NCI-H2227 (cell line): Measurements from ENCODE around the gene TBCC.
"Not testable (repeated sequence)": the region's sequence is repeated elsewhere in the genome, so short reads cannot be mapped to it uniquely, and the experiment has no call there.

ENCODE experiments used
- DNase-seq: peaks from one replicate; lab custom pipeline; 2025; ENCODE audit not compliant: unreplicated experiment; lab: John Stamatoyannopoulos, UW

Gene TBCC

DNA sequence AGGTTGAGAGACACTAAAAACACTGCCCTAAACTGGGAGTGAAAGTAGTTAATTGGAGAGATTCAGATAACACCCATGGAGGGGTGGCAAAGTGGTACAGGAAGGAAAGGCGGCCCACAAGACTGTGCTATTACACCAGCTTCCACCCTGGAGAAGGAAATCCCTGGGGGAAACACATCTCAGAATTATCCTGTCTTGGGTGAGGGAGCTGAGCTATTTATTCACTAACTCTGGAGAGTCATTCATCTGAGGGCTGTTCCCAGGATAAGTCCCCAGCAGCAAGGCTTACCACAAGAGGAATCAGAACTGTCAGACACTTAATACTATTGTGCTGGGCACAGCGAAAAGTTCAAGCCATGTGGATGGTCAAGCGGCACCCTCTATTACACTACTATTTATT lies 9.9 kb downstream of the TBCC start:
- no peak for DNase-seq

DNA sequence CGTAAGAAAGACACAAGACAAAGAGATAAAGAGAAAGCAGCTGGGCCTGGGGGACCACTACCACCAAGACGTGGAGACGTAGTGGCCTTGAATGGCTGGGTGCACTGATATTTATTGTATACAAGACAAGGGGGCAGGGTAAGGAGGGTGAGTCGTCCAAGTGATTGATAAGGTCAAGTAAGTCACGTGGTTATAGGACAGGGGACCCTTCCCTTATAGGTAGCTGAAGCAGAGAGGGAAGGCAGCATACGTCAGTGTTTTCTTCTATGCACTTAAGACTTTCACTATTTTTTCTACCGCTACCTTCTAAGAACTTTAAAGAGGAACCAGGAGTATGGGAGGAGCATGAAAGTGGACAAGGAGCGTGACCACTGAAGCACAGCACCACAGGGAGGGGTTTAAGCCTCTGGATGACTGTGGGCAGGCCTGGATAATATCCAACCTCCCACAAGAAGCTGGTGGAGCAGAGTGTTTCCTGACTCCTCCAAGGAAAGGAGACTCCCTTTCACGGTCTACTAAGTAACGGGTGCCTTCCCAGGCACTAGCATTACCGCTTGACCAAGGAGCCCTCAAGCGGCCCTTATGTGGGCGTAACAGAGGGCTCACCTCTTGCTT lies 11.9 kb downstream of the TBCC start:
- DNase-seq, result not testable (repeated sequence)

DNA sequence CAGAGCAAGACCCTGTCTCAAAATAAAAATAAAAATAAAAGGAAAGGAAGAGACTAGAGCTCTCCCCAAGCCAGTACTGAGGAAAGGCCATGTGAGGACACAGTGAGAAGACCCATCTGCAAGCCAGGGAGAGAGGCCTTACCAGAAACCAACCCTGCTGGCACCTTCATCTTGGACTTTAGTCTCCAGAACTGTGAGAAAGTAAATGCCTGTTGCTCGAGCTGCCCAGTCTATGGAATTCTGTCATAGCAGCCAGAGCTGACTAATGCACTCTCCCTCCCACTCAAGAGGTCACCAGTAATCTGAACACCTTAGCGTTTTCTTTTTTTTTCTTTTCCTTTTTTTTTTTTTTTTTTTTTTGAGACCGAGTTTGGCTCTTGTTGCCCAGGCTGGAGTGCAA lies 16.2 kb downstream of the TBCC start:
- no peak for DNase-seq

DNA sequence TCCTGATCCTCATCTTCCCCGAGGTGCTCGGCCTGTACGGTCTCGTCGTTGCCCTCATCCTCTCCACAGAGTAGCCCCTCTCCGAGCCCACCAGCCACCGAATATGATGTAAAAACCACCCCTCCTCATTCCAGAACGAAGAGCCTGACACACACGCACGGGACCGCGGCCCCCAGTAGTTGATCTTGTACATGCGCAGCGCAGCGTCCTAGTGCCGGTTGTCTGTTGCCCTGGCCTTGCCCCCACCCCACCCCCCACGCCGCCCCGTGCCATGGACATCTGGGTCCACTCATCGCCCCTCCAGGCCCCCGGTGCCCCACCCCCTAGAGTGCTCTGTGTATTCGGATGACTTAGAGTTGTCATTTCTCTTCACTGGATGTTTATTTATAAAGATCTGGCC lies 18.3 kb downstream of the TBCC start:
- no peak for DNase-seq

DNA sequence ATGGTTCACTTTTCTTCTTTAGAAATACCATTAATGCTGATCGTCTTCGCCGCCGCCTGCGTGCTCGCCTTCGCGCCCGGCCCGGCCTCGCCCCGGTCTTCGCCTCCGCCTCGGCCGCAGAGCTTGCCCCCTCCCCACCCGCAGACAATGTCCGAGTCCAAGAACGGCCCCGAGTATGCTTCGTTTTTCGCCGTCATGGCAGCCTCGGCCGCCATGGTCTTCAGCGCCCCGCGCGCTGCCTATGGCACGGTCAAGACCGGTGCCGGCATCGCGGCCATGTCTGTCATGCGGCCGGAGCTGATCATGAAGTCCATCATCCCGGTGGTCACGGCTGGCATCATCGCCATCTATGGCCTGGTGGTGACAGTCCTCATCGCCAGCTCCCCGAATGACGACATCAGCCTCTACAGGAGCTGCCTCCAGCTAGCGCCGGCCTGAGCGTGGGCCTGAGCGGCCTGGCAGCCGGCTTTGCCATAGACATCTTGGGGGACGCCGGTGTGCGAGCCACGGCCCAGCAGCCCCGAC lies 18.8 kb downstream of the TBCC start:
- DNase-seq, result no peak

DNA sequence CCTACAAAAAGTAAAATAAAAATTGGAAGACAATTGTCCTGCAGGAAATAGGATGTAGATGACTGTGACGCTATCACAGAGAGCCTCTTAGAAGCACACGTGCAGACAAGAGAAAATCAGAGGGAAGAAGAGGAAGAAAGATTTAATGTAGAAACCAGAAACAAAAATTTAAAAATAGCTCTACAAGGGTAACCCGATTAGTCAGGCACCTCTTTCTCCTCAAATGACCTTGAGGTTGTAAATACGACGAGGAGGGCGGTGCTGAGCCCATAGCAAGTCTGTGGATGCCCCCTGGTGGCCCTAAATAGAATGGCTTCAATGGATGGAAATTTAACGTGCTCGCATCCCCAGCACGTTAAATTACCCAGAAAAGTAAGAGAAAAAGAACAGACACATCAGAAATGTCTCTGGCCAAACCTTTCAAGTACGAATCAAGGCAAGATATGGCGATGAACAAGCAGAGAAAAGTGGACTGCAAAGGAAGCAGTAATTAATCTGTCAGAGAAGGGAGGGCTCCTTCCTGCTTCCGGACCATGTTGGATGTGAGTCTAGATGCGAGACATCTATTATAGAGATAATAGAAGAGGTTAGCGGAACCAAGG lies 19.3 kb downstream of the TBCC start:
- peak; percentile 69 for DNase-seq

DNA sequence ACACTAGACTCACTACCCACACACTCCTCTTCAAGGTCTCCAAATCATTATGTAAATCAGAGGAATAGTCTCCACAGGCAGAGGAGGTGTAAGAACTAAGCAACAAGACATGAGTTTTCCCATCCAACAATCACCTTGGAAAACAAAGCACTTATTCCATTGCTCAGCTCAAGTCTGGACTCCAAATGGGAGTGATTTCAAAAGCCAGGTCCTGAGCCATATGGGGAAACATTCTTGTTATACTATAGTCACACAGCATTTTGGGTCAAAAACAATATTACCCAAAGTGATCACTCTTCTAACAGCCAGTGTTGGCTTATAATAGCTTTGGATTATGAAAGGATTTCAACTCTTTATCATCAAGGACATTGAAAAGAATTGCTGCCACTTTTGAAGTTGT lies 19.9 kb downstream of the TBCC start:
- DNase-seq, result no peak

DNA sequence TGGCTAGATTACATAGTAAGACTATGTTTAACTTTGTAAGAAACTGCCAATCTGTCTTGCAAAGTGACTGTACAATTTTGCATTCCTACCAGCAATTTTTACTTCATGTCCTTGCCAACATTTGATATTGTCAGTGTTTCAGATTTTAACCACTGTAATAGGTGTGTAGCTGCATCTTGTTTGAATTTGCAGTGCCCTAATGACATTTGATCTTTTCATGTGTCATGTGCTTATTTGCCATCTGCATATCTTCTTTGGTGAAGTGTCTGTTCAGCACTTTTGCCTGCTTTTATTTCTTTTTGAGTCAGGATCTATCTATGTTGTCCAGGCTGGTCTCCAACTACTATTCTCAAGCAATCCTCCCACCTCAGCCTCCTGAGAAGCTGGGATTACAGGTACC lies 21.1 kb downstream of the TBCC start:
- DNase-seq, result no peak

DNA sequence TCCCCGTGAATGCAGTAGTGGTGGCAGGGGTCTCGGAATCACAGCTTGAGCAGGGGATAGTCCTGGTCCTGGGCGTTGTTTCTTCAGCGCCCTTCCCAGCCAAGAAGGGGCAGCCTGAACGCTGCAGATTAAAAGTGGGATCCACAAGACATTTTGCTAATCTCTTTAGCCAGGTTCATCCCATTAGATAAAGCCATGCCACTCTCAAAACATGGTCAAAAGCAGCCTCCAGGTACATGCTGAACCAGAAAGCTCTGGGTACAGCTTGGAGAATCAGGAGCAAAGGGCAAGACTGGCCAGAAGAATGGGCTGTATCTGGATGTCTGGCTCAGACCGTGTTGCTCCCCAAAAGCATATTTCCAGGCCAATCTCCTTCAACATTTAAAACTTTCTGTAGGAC lies 23.4 kb downstream of the TBCC start, which contains the start of gene PRPH2:
TSS of gene PRPH2 (minus strand) at position 101 of the 400 bp plus-strand sequence. CDS start 263 bp downstream, outside the sequence.
- no peak for DNase-seq

DNA sequence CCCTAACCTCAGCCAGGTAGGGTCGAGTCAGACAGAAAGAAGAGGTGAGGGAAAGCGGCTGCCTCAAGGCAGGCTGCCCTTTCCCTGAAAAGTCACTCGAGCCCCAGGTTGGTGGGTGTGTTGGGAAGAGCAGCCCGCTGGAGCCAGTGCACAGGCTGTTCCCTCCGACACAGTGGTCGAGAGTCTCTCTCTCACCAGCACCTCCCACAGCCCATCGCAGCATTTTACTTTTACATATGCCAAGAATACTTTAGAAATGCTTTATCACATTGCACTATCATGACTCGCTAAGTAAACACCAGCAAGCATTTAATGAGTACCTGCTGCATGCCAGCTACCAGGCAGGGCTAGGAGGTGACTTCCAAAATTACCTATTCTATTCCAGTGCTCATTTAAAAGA lies 25.2 kb downstream of the TBCC start:
- DNase-seq, result no peak

DNA sequence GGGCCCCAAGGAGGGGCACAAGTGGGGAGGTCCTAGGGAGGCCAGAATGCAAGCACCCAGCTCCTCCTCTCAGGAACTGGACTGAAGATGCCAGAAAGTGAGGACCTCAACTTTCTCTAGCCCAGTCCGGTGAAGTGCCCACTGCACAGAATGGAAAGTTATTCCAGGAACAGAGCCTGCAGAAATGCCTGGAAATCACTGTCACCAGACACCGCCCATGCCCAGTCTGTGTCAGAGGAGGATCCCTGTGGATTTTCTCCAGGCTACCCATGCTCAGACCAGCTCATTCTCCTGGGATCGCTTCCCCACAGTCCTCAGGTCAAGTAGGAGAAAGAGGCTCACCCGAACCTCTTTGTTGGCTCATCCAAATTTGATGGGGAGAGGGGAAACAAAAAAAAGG lies 30.0 kb downstream of the TBCC start:
- DNase-seq, result no peak

DNA sequence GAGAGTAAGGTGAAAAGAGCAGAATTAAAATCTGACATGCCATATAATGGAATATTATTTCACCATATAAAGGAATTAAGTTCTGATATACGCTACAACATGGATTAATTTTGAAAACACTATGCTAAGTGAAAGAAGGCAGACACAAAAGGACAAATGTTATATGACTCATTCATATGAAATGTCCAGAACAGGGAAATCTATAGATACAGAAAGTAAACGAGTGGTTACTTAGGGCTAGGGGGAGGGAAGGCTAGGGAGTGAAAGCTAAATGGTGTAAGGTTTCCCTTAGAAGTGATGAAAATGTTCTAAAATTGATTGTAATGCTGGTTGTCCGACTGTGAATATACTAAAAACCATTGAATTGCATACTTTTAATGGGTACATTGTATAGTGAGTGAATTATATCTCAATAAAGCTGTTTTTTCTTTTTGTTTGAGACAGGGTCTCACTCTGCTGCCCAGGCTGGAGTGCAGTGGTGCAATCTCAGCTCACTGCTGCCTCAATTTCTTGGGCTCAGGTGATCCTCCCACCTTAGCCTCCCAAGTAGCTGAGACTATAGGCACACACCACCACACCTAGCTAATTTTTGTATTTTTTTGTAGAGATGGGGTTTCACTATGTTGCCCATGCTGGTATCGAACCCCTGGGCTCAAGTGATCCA lies 31.7 kb downstream of the TBCC start:
- no peak for DNase-seq

DNA sequence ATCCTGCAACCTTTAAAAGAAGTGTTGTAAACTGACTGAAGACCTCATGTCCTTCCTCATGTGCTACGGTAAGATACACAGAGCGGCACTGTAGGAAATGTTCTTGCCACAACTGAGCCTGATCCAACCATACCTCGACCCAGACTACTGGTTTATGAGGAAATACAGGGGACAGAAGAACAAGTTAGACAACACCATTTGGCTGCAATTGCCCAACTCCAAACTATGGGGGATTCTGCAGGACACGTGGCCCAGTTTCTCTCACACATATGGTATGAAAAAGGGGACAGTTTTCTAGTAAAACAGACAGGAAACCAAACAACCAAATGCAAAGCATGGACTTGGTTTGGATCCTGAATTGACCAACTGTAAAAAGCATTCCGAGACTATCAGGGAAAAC lies 34.0 kb downstream of the TBCC start:
- no peak for DNase-seq

DNA sequence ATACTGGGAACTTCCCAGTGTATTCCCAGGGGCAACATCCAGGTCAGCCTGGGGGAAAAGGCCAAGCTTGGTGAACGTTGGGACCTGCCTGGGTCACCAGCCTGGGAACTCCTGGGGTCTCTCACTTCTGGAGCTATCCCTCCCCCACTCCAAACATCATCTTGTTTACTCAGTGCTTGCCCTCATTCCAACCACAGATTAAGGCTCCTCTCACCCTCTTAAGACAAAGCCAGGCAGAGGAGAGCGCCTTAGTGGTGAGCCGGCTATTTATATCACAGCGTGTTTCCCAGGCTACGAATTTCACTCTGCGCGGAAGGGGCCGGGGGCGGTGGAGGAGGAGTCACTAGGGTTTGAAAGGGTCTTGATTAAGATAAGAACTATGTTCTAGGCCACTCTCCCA lies 35.6 kb downstream of the TBCC start:
- peak; percentile 65 for DNase-seq

DNA sequence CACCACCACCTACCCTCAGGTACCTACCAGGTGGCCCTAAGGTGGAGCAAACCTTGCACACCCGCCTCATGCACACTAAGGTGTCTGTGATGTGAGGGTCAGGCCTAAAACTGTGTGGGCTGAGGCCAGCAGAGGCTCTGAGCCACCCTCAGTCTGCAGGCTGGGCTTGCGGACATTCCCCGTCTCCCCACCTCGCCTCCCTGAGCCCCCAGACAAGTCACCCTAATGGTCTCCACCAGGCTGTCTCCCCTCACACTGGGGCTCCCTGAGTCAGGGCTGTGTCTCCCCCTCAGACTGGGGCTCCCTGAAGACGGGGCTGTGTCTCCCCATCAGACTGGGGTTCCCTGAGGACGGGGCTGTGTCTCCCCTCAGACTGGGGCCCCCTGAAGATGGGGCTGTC lies 36.0 kb downstream of the TBCC start:
- no peak for DNase-seq

DNA sequence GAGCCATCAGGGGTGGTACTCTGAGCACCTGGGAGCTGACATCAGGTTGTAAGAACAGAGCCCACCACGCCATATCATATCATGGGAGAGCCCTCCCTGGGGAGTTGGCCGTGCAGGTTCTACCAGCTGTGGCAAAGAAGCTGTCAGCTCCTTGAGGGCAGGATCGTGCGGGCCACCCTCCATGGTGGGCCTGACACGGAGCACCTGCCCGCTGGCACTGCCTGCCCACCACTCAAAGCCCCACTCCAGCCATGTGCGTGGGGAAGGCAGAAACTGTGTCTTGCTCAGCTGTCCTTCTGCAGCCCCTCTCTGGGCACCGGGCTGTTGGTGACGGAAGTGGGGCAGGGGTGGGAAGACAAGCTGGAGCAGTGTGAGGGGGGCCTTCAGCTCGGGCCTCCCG lies 37.8 kb downstream of the TBCC start:
- no peak for DNase-seq

DNA sequence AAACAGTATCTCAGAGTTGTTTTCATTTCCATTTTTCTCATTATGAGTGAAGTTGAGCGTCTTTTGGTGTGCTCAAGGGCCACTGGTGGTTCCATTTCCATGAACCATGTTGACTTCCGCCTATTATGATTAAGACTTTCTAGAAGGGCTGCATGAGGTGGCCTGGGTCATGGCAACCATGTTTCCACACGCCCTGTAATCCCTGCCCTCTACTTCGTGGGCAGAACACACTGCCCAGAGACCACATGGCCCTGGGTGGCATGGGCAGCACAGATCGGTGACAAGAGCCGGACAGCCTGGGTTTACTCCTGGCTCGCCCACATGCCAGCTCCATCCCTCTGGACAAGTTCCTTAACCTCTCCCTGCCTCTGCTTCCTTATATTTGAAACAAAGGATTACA lies 38.3 kb downstream of the TBCC start:
- DNase-seq, result no peak

DNA sequence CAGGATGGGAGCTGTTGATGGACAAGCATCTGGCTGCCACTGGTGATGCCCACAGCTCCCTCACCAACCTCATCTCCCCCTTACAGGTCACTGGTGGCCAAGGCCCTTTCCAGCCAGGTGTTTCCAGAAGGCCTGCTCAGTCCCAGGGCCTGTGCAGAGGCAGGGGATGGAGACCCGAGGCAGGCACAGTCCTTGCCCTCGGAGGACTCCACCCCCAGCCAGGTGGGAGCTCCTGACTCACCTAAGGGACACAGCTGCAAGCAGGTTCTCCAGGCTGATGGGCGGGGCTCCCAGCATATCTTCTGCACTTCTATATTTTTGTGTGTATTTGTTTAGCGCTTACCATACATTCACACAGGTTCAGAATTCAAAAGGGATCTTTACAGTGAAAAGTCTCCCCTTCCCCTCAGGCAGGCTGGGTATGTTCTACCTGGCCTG lies 40.9 kb downstream of the TBCC start:
- DNase-seq, result no peak

DNA sequence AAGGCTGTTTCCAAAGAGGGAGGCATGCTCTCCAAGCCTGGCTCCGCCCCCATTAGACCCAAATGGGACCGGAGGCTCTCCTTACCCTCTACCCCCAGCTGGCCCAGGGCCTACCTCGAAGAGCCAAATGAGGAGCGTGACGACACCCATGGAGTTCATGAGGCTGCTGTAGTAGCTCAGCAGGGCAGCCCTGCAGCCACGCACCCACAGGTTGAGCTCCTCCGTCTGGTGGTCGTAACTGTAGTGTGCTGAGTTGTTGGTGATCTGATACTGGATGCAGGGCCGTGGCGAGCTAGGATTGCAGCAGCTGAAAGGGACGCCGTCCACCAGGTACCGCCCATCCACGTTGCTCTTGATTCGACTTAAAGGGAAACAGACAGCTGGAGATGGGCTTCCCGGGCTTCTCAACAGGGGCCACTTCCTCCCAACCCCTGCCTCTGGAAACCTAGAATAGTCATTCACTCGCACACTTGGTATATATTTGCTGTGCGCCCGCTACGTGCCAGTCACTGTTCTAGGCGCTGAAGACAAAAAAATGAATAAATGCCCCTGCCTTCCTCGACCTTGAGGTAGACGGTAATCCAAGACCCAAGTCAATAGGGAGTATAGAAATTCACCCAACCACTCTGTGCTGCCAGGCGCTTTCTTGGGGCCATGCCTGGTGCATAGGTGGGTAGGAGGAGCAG lies 41.5 kb downstream of the TBCC start:
- DNase-seq, result no peak

DNA sequence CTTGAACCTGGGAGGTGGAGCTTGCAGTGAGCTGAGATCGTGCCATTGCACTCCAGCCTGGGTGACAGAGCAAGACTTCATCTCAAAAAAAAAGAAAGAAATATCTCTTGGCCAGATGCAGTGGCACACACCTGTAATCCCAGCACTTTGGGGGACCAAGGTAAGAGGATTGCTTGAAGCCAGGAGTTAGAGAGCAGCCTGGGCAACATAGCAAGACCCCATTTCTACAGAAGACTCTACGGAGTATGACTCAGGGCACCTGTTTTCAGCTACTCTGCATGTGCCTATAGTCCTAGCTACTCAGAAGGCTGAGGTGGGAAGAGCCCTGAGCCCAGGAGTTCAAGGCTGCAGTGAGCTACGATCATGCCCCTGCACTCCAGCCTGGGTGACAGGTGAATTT lies 43.1 kb downstream of the TBCC start:
- DNase-seq, result not testable (repeated sequence)

DNA sequence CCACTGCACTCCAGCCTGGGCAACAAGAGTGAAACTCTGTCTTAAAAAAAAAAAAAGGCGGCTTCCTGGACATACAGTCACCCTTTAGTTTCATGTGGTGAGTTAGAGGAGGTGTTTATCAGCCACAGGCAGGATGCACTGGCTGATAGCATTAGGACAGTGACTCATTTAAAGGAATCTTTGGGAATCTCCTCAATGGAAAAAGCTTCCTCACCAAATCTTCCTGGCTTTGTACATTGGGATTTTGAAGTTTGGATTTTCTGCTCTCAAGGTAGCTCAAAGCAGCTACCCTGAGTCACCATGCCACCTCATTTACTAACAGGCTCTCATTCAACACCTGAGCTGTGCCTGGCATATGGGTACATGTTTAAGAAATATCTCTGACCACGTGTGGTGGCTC lies 43.7 kb downstream of the TBCC start:
- DNase-seq, result no peak

DNA sequence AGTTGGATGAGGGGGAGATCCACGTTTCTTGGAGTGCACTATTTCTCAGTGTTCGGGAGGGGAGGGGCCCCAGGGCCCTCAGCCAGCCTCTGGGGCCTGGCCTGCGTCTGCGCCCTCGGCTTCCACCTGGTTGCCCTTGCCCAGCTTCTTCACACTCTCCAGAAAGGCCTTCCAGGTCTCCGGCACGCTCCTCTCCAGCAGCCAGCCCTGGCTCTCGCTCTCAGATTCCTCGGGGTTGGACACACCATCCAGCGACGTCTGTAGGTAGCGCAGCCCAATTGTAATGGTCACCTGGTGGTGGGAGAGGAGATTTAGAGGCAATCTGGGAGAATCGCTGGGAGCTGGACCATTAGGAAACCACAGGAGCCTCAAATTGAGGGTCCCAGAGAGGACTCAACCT lies 47.7 kb downstream of the TBCC start:
- DNase-seq, result no peak
